ENCODE results near the gene FLNB. TPM values are rescaled to one million over a fixed set of nuclear protein-coding genes. Genes with fewer than 3 reads are reported as not detected.

FLNB gene
- total and polyA plus RNA-seq, 2 of the 13 experiments (the other 11 are each of a cell fraction or from before 2014, with no cell fraction given), result 106 to 130 TPM

- TF ChIP-seq EHMT2 (IDR thresholded peaks at IDR 0.05; ENCODE audit: borderline replicate concordance, low read depth, low read length) (no peak; the same call in 1 of the 2 replicates), SMARCC2 (IDR thresholded peaks at IDR 0.05) (no peak), ZNF44 (CRISPR knock-in tag; IDR thresholded peaks at IDR 0.05) (no peak), AKNA (CRISPR knock-in tag; IDR thresholded peaks at IDR 0.05; ENCODE audit: borderline replicate concordance) (no peak), RFX5 (IDR thresholded peaks at IDR 0.05; ENCODE audit: low read depth, low read length) (no peak), ZFY (CRISPR knock-in tag; IDR thresholded peaks at IDR 0.05) (peak; percentile 51; the same call in 1 of the 2 replicates), ZNF317 (CRISPR knock-in tag; IDR thresholded peaks at IDR 0.05) (no peak), FOXA1 (IDR thresholded peaks at IDR 0.05) (no peak), FOXA1 (CRISPR knock-in tag; IDR thresholded peaks at IDR 0.05) (no peak), ZNF235 (CRISPR knock-in tag; IDR thresholded peaks at IDR 0.05; ENCODE audit: borderline replicate concordance) (no peak), KMT2A (CRISPR knock-in tag; IDR thresholded peaks at IDR 0.05) (peak; percentile 66; the same call in 1 of the 2 replicates), MIER2 (CRISPR knock-in tag; IDR thresholded peaks at IDR 0.05) (peak; percentile 47; the same call in 1 of the 2 replicates), THAP11 (CRISPR knock-in tag; IDR thresholded peaks at IDR 0.05) (0 out of 2 replicates have a peak, but pooled peaks have one; percentile 37), GABPB1 (CRISPR knock-in tag; IDR thresholded peaks at IDR 0.05) (peak; percentile 46; the same call in 1 of the 2 replicates), DRAP1 (CRISPR knock-in tag; IDR thresholded peaks at IDR 0.05) (peak; percentile 73), FOXK2 (IDR thresholded peaks at IDR 0.05) (peak; percentile 53; the same call in 1 of the 2 replicates), TSC22D2 (CRISPR knock-in tag; IDR thresholded peaks at IDR 0.05; ENCODE audit: borderline replicate concordance) (peak; percentile 40; the same call in 1 of the 2 replicates), CREB3 (CRISPR knock-in tag; IDR thresholded peaks at IDR 0.05) (0 out of 2 replicates have a peak, but pooled peaks have one; percentile 48), ZNF883 (CRISPR knock-in tag; IDR thresholded peaks at IDR 0.05; ENCODE audit: not compliant biosample characterization) (peak; percentile 78), ZNF549 (CRISPR knock-in tag; IDR thresholded peaks at IDR 0.05) (peak; percentile 82; the same call in 1 of the 2 replicates)
- TF ChIP-seq, protein P1, sequence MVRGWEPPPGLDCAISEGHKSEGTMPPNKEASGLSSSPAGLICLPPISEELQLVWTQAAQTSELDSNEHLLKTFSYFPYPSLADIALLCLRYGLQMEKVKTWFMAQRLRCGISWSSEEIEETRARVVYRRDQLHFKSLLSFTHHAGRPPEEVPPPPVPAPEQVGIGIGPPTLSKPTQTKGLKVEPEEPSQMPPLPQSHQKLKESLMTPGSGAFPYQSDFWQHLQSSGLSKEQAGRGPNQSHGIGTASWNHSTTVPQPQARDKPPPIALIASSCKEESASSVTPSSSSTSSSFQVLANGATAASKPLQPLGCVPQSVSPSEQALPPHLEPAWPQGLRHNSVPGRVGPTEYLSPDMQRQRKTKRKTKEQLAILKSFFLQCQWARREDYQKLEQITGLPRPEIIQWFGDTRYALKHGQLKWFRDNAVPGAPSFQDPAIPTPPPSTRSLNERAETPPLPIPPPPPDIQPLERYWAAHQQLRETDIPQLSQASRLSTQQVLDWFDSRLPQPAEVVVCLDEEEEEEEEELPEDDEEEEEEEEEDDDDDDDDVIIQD (CRISPR knock-in tag; IDR thresholded peaks at IDR 0.05; ENCODE audit: low read depth), result no peak; the same call in none of the 2 replicates
- TF ChIP-seq, protein P2, sequence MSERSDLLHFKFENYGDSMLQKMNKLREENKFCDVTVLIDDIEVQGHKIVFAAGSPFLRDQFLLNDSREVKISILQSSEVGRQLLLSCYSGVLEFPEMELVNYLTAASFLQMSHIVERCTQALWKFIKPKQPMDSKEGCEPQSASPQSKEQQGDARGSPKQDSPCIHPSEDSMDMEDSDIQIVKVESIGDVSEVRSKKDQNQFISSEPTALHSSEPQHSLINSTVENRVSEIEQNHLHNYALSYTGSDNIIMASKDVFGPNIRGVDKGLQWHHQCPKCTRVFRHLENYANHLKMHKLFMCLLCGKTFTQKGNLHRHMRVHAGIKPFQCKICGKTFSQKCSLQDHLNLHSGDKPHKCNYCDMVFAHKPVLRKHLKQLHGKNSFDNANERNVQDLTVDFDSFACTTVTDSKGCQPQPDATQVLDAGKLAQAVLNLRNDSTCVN (CRISPR knock-in tag; IDR thresholded peaks at IDR 0.05; ENCODE audit: borderline replicate concordance), result 0 out of 2 replicates have a peak, but pooled peaks have one; percentile 61
Observed at GRCh38 chr3:58175437-58176184, 167.4 kb downstream of the FLNB start (continued).
